ENCODE results near the gene CLASP2. TPM values are rescaled to one million over a fixed set of nuclear protein-coding genes. Genes with fewer than 3 reads are reported as not detected.

The CLASP2 gene
- total and polyA plus RNA-seq, 2 of the 4 experiments (the other 2 are of a cell fraction), result 11.9 to 49.1 TPM

- H3K27ac ChIP-seq (ENCODE audit: insufficient read depth, low read length), result no peak overlapping the region
- H3K4me1 ChIP-seq (ENCODE audit: control insufficient read depth, insufficient read depth, low read length), result no peaks in the 10 kb centered on the region
- no peak overlapping the region for H3K4me2 ChIP-seq (ENCODE audit: low read depth, low read length)
- intact Hi-C loops (cut with micrococcal nuclease), result no loop called here
- no peak overlapping the region for H3K4me3 ChIP-seq (ENCODE audit: insufficient read depth, low read depth, low read length)
- no peak overlapping the region for H4K5ac ChIP-seq (ENCODE audit: low read depth, low read length)
- no TSS peak for BruUV-seq (replicated peaks)
- no peaks in the 10 kb centered on the region for H4K20me1 ChIP-seq (ENCODE audit: insufficient read depth, low read length)
- WGBS, 2 experiments (ENCODE audit: extremely low coverage in 2 of 2, insufficient read length in 1 of 2), result 100% methylated on average over 1 of the region's 1 CpG; no CpG with 5 or more reads in 1 of the 2 experiments
- no peaks in the 10 kb centered on the region for H3K36me3 ChIP-seq (ENCODE audit: control insufficient read depth, insufficient read depth, low read length)
- in situ Hi-C loops (cut with MboI; ENCODE audit: low sequenced_read_pairs), result no loop called here
- ChIA-PET CTCF (no interaction called here), POLR2A (ENCODE audit: unreplicated experiment) (no interaction called here)
- peaks cover 20 to 26% of the 10 kb centered on the region in 2 experiments for H3K79me1 ChIP-seq (ENCODE audit: low read depth in 1 of 2, low read length in 2 of 2)
- H3K27me3 ChIP-seq (ENCODE audit: control insufficient read depth, insufficient read depth, low read length), result no peaks in the 10 kb centered on the region
- H2AK5ac ChIP-seq (ENCODE audit: low read depth, low read length), result no peak overlapping the region
- no peak overlapping the region for H3K23ac ChIP-seq (ENCODE audit: low read depth, low read length)
- H3K9me3 ChIP-seq (ENCODE audit: control insufficient read depth, insufficient read depth, low read length), result no peaks in the 10 kb centered on the region
- H4K91ac ChIP-seq (ENCODE audit: insufficient read depth, low read depth, low read length), result no peak overlapping the region
- no peak overlapping the region for H3K18ac ChIP-seq (ENCODE audit: low read depth, low read length)
- H2AFZ ChIP-seq (replicated peaks; ENCODE audit: low read length, poor library complexity), result no peak overlapping the region
- H2BK120ac ChIP-seq (ENCODE audit: low read depth, low read length), result no peak overlapping the region
- H2AK9ac ChIP-seq (replicated peaks; ENCODE audit: low read depth, low read length, poor library complexity), result no peak overlapping the region
- no peak overlapping the region for H3K56ac ChIP-seq (ENCODE audit: extremely low read depth, insufficient read depth, low read length)
- no peaks in the 10 kb centered on the region for H3K9me1 ChIP-seq (ENCODE audit: insufficient read depth, low read length)
- no peak overlapping the region for H3K9ac ChIP-seq (ENCODE audit: low read depth, low read length)
- ATAC-seq (ENCODE audit: low read depth) (no peak), DNase-seq (no peak)
- H3K4ac ChIP-seq (ENCODE audit: low read depth, low read length), result no peak overlapping the region
- TF ChIP-seq MAFK (IDR thresholded peaks at IDR 0.05; ENCODE audit: low read depth, low read length) (no peak), POLR2A (IDR thresholded peaks at IDR 0.05; ENCODE audit: low read depth, low read length) (no peak), BHLHE40 (IDR thresholded peaks at IDR 0.05; ENCODE audit: low read depth, low read length) (no peak), MXI1 (IDR thresholded peaks at IDR 0.05; ENCODE audit: borderline replicate concordance, low read depth, low read length) (no peak), SMC3 (IDR thresholded peaks at IDR 0.05; ENCODE audit: low read depth, low read length) (no peak), RFX5 (IDR thresholded peaks at IDR 0.05; ENCODE audit: low read depth, low read length) (no peak), MAZ (IDR thresholded peaks at IDR 0.05; ENCODE audit: borderline replicate concordance, low read depth, low read length) (no peak), NFE2L2 (IDR thresholded peaks at IDR 0.05; ENCODE audit: low read depth, low read length) (no peak), CHD1 (IDR thresholded peaks at IDR 0.05; ENCODE audit: low read depth, low read length) (no peak), RCOR1 (IDR thresholded peaks at IDR 0.05; ENCODE audit: insufficient replicate concordance, low read length) (no peak), FOS (IDR thresholded peaks at IDR 0.05; ENCODE audit: low read depth, low read length) (no peak), CTCF (conservative IDR thresholded peaks at IDR 0.05; ENCODE audit: low read depth, low read length) (no peak), ELK1 (IDR thresholded peaks at IDR 0.05; ENCODE audit: borderline replicate concordance, low read depth, low read length) (no peak)
- no peak overlapping the region for H2BK15ac ChIP-seq (ENCODE audit: low read depth, low read length)
- H2BK20ac ChIP-seq (ENCODE audit: low read depth, low read length), result no peak overlapping the region
- dilution Hi-C loops (cut with HindIII; ENCODE audit: low sequenced_read_pairs, unreplicated experiment), result no loop called here
- no peak overlapping the region for H2BK5ac ChIP-seq (ENCODE audit: low read depth, low read length, poor library complexity, severe bottlenecking)
- no peak overlapping the region for H4K8ac ChIP-seq (ENCODE audit: low read depth in 2 of 2, low read length in 2 of 2)
- no peak overlapping the region for H3K14ac ChIP-seq (replicated peaks; ENCODE audit: low read depth, low read length)
Measured at GRCh38 chr3:33650495-33650894, 67.6 kb downstream of the CLASP2 start.

Measured in IMR-90 (cell line).